Stomach (tissue), 4 donors: ENCODE measurements around the gene TRAFD1.

Experiments used
- CTCF ChIP-seq, 7 experiments: fragments of 450-650 bp in 4 of 7; fragments of 200-600 bp in 3 of 7; sonication (generic) in 3 of 7; IDR thresholded peaks; one replicate each; pipeline ENCODE4 v1.5.1; 2016 to 2019; ENCODE audit warnings: antibody characterized with exemption in 7 of 7, control low read depth in 2 of 7, mild to moderate bottlenecking in 1 of 7
- EP300 ChIP-seq: sonication (generic); formaldehyde crosslinking; IDR thresholded peaks from one replicate; pipeline ENCODE4 v1.6.1; 2017; ENCODE audit warnings: antibody characterized with exemption
- POLR2A ChIP-seq, 4 donors: fragments of 450-650 bp; IDR thresholded peaks; one replicate each; pipeline ENCODE4 v1.6.1; 2016; ENCODE audit warnings: antibody characterized with exemption in 4 of 4, control low read depth in 2 of 4, mild to moderate bottlenecking in 1 of 4, moderate library complexity in 1 of 4
- POLR2AphosphoS5 ChIP-seq, 3 donors: sonication (generic); formaldehyde crosslinking; IDR thresholded peaks; one replicate each; pipeline ENCODE4 v1.6.1; 2016; ENCODE audit warnings: antibody characterized with exemption in 3 of 3

- no peak for TF ChIP-seq CTCF (IDR thresholded peaks at IDR 0.05)
- TF ChIP-seq POLR2AphosphoS5 (IDR thresholded peaks at IDR 0.05): peak; percentile 38 to 70 (median 59)
- TF ChIP-seq POLR2A (IDR thresholded peaks at IDR 0.05): no peak
- TF ChIP-seq EP300: no peak
These were observed 16.9 kb upstream of the TRAFD1 start, which contains the start of gene NAA25 for GRCh38 chr12:112108202-112109079.
